Mucosa of descending colon (tissue), 3 donors: ENCODE results near the gene WAS. TPM values are rescaled to one million over a fixed set of nuclear protein-coding genes. Genes with fewer than 3 reads are reported as not detected.

Experiments used
- ATAC-seq: fragments of 200-7000 bp; cut with Tn5 transposase; one replicate; pipeline ENCODE4 v1.9.1; 2020; ENCODE audit warnings: mild to moderate bottlenecking, moderate library complexity
- DNase-seq, 3 donors: peaks; one replicate each; pipeline ENCODE4 v3.0.0-alpha.2; 2020
- H3K36me3 ChIP-seq: fragments of 200-600 bp; one replicate; pipeline ENCODE4 v1.8.0; 2021; ENCODE audit warnings: low read depth, mild to moderate bottlenecking
- H3K4me1 ChIP-seq: fragments of 200-600 bp; one replicate; pipeline ENCODE4 v1.8.0; 2021; ENCODE audit warnings: low read depth, mild to moderate bottlenecking
- H3K4me3 ChIP-seq: fragments of 200-600 bp; one replicate; pipeline ENCODE4 v1.8.0; 2021; ENCODE audit warnings: mild to moderate bottlenecking
- H3K9me3 ChIP-seq: fragments of 200-600 bp; one replicate; pipeline ENCODE4 v1.8.0; 2021; ENCODE audit warnings: mild to moderate bottlenecking
- CTCF ChIP-seq: fragments of 200-600 bp; IDR thresholded peaks from one replicate; pipeline ENCODE4 v1.8.0; 2022; ENCODE audit warnings: antibody characterized with exemption, mild to moderate bottlenecking
- intact Hi-C, 2 donors: fragments of 100-400 bp; cut with DNase I in 1 of 2; cut with micrococcal nuclease in 1 of 2; formaldehyde crosslinking; loops; one replicate each; pipeline versions ENCODE4 v1.11.0 to v1.11.1; 2022; cut with DNase I, micrococcal nuclease
- total RNA-seq, 3 donors: library from RNA; stranded (reverse); fragmentation: NEBNext Ultra II Directional in 2 of 3; extraction: Animal tissue kit (Norgen Biotek cat#: 25700) in 2 of 3; gene quantifications; one replicate each; pipeline versions ENCODE4 v1.2.1 to v1.2.4, GENCODE V29; 2021 to 2023
- donor health status: DM: no; HTN: no; CAD: no; lungs with moderate emphysema.
- donor health status: DM: no; HTN: no; CAD: no.
- donor health status: DM: no; HTN: yes; CAD: no.

The WAS gene
- total RNA-seq, 3 donors from 2014 or later = 4.4 to 8.6 (median 5.3) TPM

- no peaks in the 10 kb centered on the region for H3K36me3 ChIP-seq
- DNase-seq (no peak), ATAC-seq (no peak)
- no peak overlapping the region for H3K4me3 ChIP-seq
- H3K4me1 ChIP-seq = peaks cover 4% of the 10 kb centered on the region
- no peaks in the 10 kb centered on the region for H3K9me3 ChIP-seq
- intact Hi-C loops = no loop called here
- TF ChIP-seq CTCF = no peak
Observed at GRCh38 chrX:48694776-48695533, 11.4 kb downstream of the WAS start.

- no peak for DNase-seq
- Histone ChIP-seq H3K9me3 (no peaks in the 10 kb centered on the region), H3K4me3 (no peak overlapping the region), H3K4me1 (peaks cover 4% of the 10 kb centered on the region), H3K36me3 (peaks cover 3% of the 10 kb centered on the region)
- intact Hi-C loops = no loop called here
- TF ChIP-seq CTCF = no peak
- ATAC-seq = no peak
Observed at GRCh38 chrX:48695534-48695896, 11.9 kb downstream of the WAS start.

- no peak overlapping the region for H3K4me3 ChIP-seq
- intact Hi-C loops = no loop called here
- TF ChIP-seq CTCF = no peak
- peaks cover 3% of the 10 kb centered on the region for H3K36me3 ChIP-seq
- ATAC-seq (peak; percentile 6), DNase-seq (no peak)
- peaks cover 4% of the 10 kb centered on the region for H3K4me1 ChIP-seq
- H3K9me3 ChIP-seq = no peaks in the 10 kb centered on the region
Observed at GRCh38 chrX:48695925-48696300, 12.3 kb downstream of the WAS start.

- intact Hi-C loops = no loop called here
- peak; percentile 97 for ATAC-seq
- peak; percentile 85 to 93 (median 92) for DNase-seq
- Histone ChIP-seq H3K9me3 (no peaks in the 10 kb centered on the region), H3K4me1 (peaks cover 4% of the 10 kb centered on the region), H3K4me3 (peak within 1 kb of the TSS; percentile 68), H3K36me3 (peaks cover 3% of the 10 kb centered on the region)
- no peak for TF ChIP-seq CTCF
Observed at GRCh38 chrX:48696301-48696908, 12.8 kb downstream of the WAS start, which contains the start of gene SUV39H1. TSS of gene SUV39H1 (plus strand) at chrX:48696734. CDS start at chrX:48696785, 51 bp downstream.

- intact Hi-C loops = no loop called here
- no peak for ATAC-seq
- TF ChIP-seq CTCF = no peak
- peaks cover 4% of the 10 kb centered on the region for H3K4me1 ChIP-seq
- H3K4me3 ChIP-seq = peak overlapping the region; percentile 68
- H3K36me3 ChIP-seq = peaks cover 3% of the 10 kb centered on the region
- DNase-seq = peak in 2 of 3 donors; percentile 19 to 46
- no peaks in the 10 kb centered on the region for H3K9me3 ChIP-seq
Observed at GRCh38 chrX:48696909-48697727, 13.5 kb downstream of the WAS start.
